Mesenchymal stem cell (in vitro differentiated cells and primary cell): ENCODE data around the gene DNAH2.

ENCODE experiments used
- DNase-seq: peaks from one replicate; pipeline ENCODE4 v3.0.0-alpha.2; 2013
- H2AFZ ChIP-seq: one replicate; pipeline ENCODE4 v1.6.1; 2013; ENCODE audit warnings: low read depth, mild to moderate bottlenecking, control low read depth, inconsistent platforms, low read length, moderate library complexity
- H2AK5ac ChIP-seq: 2 replicates; pipeline ENCODE4 v1.6.1; 2013; ENCODE audit warnings: low read length, moderate library complexity, mild to moderate bottlenecking, inconsistent platforms; ENCODE audit not compliant: severe bottlenecking
- H2BK120ac ChIP-seq: one replicate; pipeline ENCODE4 v1.6.1; 2013; ENCODE audit warnings: low read depth, mild to moderate bottlenecking, inconsistent platforms, low read length, moderate library complexity
- H2BK12ac ChIP-seq, 2 experiments: one replicate each; pipeline ENCODE4 v1.6.1; 2013; ENCODE audit warnings: inconsistent platforms in 2 of 2, low read length in 2 of 2, mild to moderate bottlenecking in 2 of 2, moderate library complexity in 2 of 2, control low read depth in 1 of 2
- H2BK15ac ChIP-seq: one replicate; pipeline ENCODE4 v1.6.1; 2013; ENCODE audit warnings: mild to moderate bottlenecking, low read depth, inconsistent platforms; ENCODE audit not compliant: poor library complexity, severe bottlenecking
- H2BK5ac ChIP-seq: 2 replicates; pipeline ENCODE4 v1.6.1; 2013; ENCODE audit warnings: low read depth, mild to moderate bottlenecking, low read length, control low read depth, inconsistent platforms; ENCODE audit not compliant: poor library complexity, severe bottlenecking
- H3K14ac ChIP-seq, 2 experiments: one replicate each; pipeline ENCODE4 v1.6.1; 2013; ENCODE audit warnings: inconsistent platforms in 2 of 2, low read length in 2 of 2, control low read depth in 1 of 2, mild to moderate bottlenecking in 1 of 2, moderate library complexity in 1 of 2
- H3K18ac ChIP-seq, 2 experiments: one replicate each; pipeline ENCODE4 v1.6.1; 2013; ENCODE audit warnings: inconsistent platforms in 2 of 2, low read length in 2 of 2, control low read depth in 1 of 2, low read depth in 1 of 2, mild to moderate bottlenecking in 1 of 2
- H3K23ac ChIP-seq, 2 experiments: one replicate each; pipeline ENCODE4 v1.6.1; 2013; ENCODE audit warnings: inconsistent platforms in 2 of 2, low read length in 2 of 2, mild to moderate bottlenecking in 2 of 2, moderate library complexity in 2 of 2, control low read depth in 1 of 2
- H3K27ac ChIP-seq: 2 replicates; pipeline ENCODE4 v1.5.1; 2013; ENCODE audit warnings: mild to moderate bottlenecking, moderate library complexity, low read length, control low read depth, inconsistent platforms; ENCODE audit not compliant: poor library complexity, severe bottlenecking
- H3K27me3 ChIP-seq, 2 experiments: 2 replicates each; pipeline versions ENCODE4 v1.6.1 to v1.7.0; 2013; ENCODE audit warnings: low read length in 2 of 2, mild to moderate bottlenecking in 2 of 2, moderate library complexity in 2 of 2, control low read depth in 1 of 2, inconsistent platforms in 1 of 2; ENCODE audit not compliant: control insufficient read depth in 1 of 2, insufficient read depth in 1 of 2
- H3K36me3 ChIP-seq, 2 experiments: 2 replicates each; pipeline versions ENCODE4 v1.6.1 to v1.7.0; 2013; ENCODE audit warnings: low read length in 2 of 2, control low read depth in 1 of 2, inconsistent platforms in 1 of 2, low read depth in 1 of 2, mild to moderate bottlenecking in 1 of 2; ENCODE audit not compliant: insufficient read depth in 2 of 2, control insufficient read depth in 1 of 2
- H3K4ac ChIP-seq, 2 experiments: one replicate each; pipeline ENCODE4 v1.6.1; 2013; ENCODE audit warnings: inconsistent platforms in 2 of 2, low read length in 2 of 2, mild to moderate bottlenecking in 2 of 2, moderate library complexity in 2 of 2, control low read depth in 1 of 2, low read depth in 1 of 2
- H3K4me1 ChIP-seq: 2 replicates; pipeline ENCODE4 v1.6.1; 2013; ENCODE audit warnings: low read depth, low read length, control low read depth; ENCODE audit not compliant: control insufficient read depth, insufficient read depth
- H3K4me2 ChIP-seq: 2 replicates; pipeline ENCODE4 v1.6.1; 2013; ENCODE audit warnings: low read length, mild to moderate bottlenecking, inconsistent platforms; ENCODE audit not compliant: poor library complexity, severe bottlenecking
- H3K4me3 ChIP-seq, 2 experiments: 2 replicates each; pipeline versions ENCODE4 v1.5.1 to v1.7.0; 2013; ENCODE audit warnings: low read length in 2 of 2, mild to moderate bottlenecking in 2 of 2, control low read depth in 1 of 2, low read depth in 1 of 2; ENCODE audit not compliant: insufficient read depth in 1 of 2
- H3K79me1 ChIP-seq: replicated peaks from 2 replicates; pipeline ENCODE4 v1.6.1; 2013; ENCODE audit warnings: mild to moderate bottlenecking, control low read depth, low read length, inconsistent platforms; ENCODE audit not compliant: poor library complexity, severe bottlenecking
- H3K9ac ChIP-seq: 2 replicates; pipeline ENCODE4 v1.7.0; 2013; ENCODE audit warnings: mild to moderate bottlenecking, low read length, moderate library complexity
- H3K9me3 ChIP-seq: 2 replicates; pipeline ENCODE4 v1.7.0; 2013; ENCODE audit warnings: mild to moderate bottlenecking, low read length; ENCODE audit not compliant: control insufficient read depth
- H4K8ac ChIP-seq: one replicate; pipeline ENCODE4 v1.6.1; 2013; ENCODE audit warnings: inconsistent platforms, mild to moderate bottlenecking, low read length, moderate library complexity
- H4K91ac ChIP-seq: one replicate; pipeline ENCODE4 v1.6.1; 2013; ENCODE audit warnings: mild to moderate bottlenecking, low read length, inconsistent platforms
- WGBS: methylation state at CpG from one replicate; pipeline ENCODE4 v1.1.7; 2013; ENCODE audit warnings: mixed read lengths; 5-methylcytosine and 5-hydroxymethylcytosine counted together

Gene DNAH2

GRCh38 chr17:7737601-7738000, 20.1 kb downstream of the DNAH2 start:
- Histone ChIP-seq H2BK12ac (no peak overlapping the region), H3K23ac (no peak overlapping the region), H3K9me3 (no peaks in the 10 kb centered on the region), H3K4ac (no peak overlapping the region), H3K18ac (no peak overlapping the region), H3K36me3 (no peaks in the 10 kb centered on the region), H4K8ac (no peak overlapping the region), H3K27me3 (peaks cover 48 to 68% of the 10 kb centered on the region in 2 experiments), H3K14ac (peak overlapping the region in 1 of 2 experiments; percentile 55), H3K27ac (no peak overlapping the region), H2BK5ac (no peak overlapping the region), H2AFZ (no peak overlapping the region), H3K4me2 (no peak overlapping the region), H4K91ac (no peak overlapping the region), H2BK15ac (no peak overlapping the region), H3K4me1 (no peaks in the 10 kb centered on the region), H3K9ac (no peak overlapping the region), H2AK5ac (no peak overlapping the region), H3K79me1 (no peaks in the 10 kb centered on the region), H3K4me3 (no peak overlapping the region), H2BK120ac (no peak overlapping the region)
- 85% methylated on average over 5 of the region's 5 CpGs for WGBS
- DNase-seq, result no peak

DNA sequence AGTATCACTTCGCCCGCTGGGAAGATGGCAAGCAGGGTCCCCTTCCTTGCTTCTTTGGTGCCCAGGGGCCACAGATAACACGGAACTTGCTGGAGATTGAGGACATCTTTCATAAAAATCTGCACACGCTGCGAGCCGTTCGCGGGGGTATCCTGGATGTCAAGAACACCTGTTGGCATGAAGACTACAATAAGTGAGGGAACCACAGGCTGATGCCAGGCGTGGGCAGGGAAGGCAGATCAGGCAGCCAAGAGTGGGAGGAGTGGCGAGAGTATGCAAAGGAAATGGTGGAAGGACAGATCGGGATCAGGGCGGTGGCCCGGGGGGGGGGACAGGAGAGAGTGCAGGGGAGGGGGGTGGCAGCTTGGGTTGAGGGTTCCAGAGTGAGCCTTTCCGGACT, 22.2 kb downstream of the DNAH2 start:
- Histone ChIP-seq H3K79me1 (no peaks in the 10 kb centered on the region), H2AK5ac (no peak overlapping the region), H3K4ac (no peak overlapping the region), H4K8ac (no peak overlapping the region), H3K18ac (no peak overlapping the region), H3K27ac (no peak overlapping the region), H3K4me1 (no peaks in the 10 kb centered on the region), H2BK12ac (no peak overlapping the region), H2BK15ac (no peak overlapping the region), H2BK5ac (no peak overlapping the region), H3K4me3 (no peak overlapping the region), H3K23ac (no peak overlapping the region), H3K36me3 (no peaks in the 10 kb centered on the region), H3K14ac (no peak overlapping the region), H3K9me3 (no peaks in the 10 kb centered on the region), H4K91ac (no peak overlapping the region), H3K4me2 (no peak overlapping the region), H3K27me3 (peaks cover 31 to 51% of the 10 kb centered on the region in 2 experiments), H3K9ac (no peak overlapping the region), H2AFZ (no peak overlapping the region), H2BK120ac (no peak overlapping the region)
- WGBS, result 89% methylated on average over 10 of the region's 14 CpGs
- DNase-seq, result no peak

DNA sequence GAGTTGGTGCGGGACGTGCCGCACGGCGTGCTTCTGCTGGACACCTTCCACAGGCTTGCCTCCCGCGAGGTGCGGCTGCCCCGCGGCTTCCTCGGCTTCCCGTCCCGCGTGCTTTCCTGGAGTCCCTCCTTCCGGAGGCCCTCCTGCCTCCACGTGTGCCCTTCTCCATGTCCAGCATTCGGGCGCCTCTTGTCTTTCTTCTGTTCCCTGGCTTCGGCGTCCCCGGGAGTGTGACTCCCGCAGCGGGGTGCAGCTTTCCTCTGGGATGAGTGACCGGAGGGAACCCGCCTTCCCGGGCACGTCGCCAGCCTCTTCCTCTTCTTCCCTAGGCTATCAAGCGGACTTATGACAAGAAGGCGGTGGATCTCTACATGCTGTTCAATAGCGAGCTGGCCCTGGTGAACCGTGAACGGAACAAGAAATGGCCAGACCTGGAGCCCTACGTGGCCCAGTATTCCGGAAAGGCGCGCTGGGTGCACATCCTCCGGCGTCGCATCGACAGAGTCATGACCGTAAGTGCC, 23.0 kb downstream of the DNAH2 start:
- no peak overlapping the region for H2BK120ac ChIP-seq
- no peaks in the 10 kb centered on the region for H3K36me3 ChIP-seq
- peaks cover 30 to 49% of the 10 kb centered on the region in 2 experiments for H3K27me3 ChIP-seq
- H2BK5ac ChIP-seq, result no peak overlapping the region
- no peak overlapping the region for H3K4ac ChIP-seq
- H4K91ac ChIP-seq, result no peak overlapping the region
- H3K9me3 ChIP-seq, result no peaks in the 10 kb centered on the region
- H3K4me3 ChIP-seq, result no peak overlapping the region
- H3K18ac ChIP-seq, result no peak overlapping the region
- H3K79me1 ChIP-seq, result no peaks in the 10 kb centered on the region
- H3K27ac ChIP-seq, result no peak overlapping the region
- H3K4me1 ChIP-seq, result no peaks in the 10 kb centered on the region
- WGBS, result 88% methylated on average over 42 of the region's 42 CpGs
- no peak overlapping the region for H3K9ac ChIP-seq
- H3K14ac ChIP-seq, result no peak overlapping the region
- H2AK5ac ChIP-seq, result no peak overlapping the region
- H3K4me2 ChIP-seq, result no peak overlapping the region
- H2BK15ac ChIP-seq, result no peak overlapping the region
- H2AFZ ChIP-seq, result no peak overlapping the region
- no peak overlapping the region for H4K8ac ChIP-seq
- H2BK12ac ChIP-seq, result no peak overlapping the region
- no peak for DNase-seq
- no peak overlapping the region for H3K23ac ChIP-seq

DNA sequence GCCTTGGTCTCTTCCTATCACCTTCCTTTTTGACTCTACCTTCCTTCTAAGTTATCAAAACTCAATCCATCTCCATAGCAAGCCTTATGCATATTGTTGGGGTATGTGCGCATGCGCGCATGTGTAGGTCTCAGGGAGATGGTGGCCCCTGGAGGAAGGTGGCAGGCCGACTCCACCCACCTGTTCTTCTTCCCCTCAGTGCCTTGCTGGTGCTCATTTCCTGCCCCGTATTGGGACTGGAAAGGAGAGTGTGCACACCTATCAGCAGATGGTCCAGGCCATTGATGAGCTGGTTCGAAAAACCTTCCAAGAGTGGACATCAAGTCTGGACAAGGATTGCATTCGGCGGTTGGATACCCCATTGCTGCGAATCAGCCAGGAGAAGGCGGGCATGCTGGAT, 25.2 kb downstream of the DNAH2 start:
- Histone ChIP-seq H3K18ac (no peak overlapping the region), H3K4ac (no peak overlapping the region), H3K4me3 (no peak overlapping the region), H2AFZ (no peak overlapping the region), H2BK15ac (no peak overlapping the region), H3K9me3 (no peaks in the 10 kb centered on the region), H3K23ac (peak overlapping the region in 1 of 2 experiments; percentile 5), H2BK5ac (no peak overlapping the region), H3K4me2 (no peak overlapping the region), H3K27me3 (peaks cover 18 to 32% of the 10 kb centered on the region in 2 experiments), H4K8ac (no peak overlapping the region), H4K91ac (no peak overlapping the region), H3K9ac (no peak overlapping the region), H3K4me1 (peaks cover 1% of the 10 kb centered on the region), H3K79me1 (no peaks in the 10 kb centered on the region), H3K27ac (no peak overlapping the region), H3K36me3 (no peaks in the 10 kb centered on the region), H3K14ac (no peak overlapping the region), H2BK120ac (no peak overlapping the region), H2BK12ac (peak overlapping the region in 1 of 2 experiments; percentile 59), H2AK5ac (no peak overlapping the region)
- no peak for DNase-seq
- WGBS, result 83% methylated on average over 10 of the region's 10 CpGs
